HCT116 (cell line): ENCODE results near the gene MIEF1.

ENCODE experiments used
- CEBPB ChIP-seq: IDR thresholded peaks from 2 replicates; pipeline ENCODE4 v1.6.1; 2012; ENCODE audit warnings: low read depth
- EZH2 ChIP-seq: fragments of 200-600 bp; sonication (generic); IDR thresholded peaks from 2 replicates; pipeline ENCODE4 v1.6.1; 2017; ENCODE audit warnings: antibody characterized with exemption, mixed run types
- EZH2phosphoT487 ChIP-seq: fragments of 200-600 bp; IDR thresholded peaks from 2 replicates; pipeline ENCODE4 v1.6.1; 2018; ENCODE audit warnings: antibody characterized with exemption, borderline replicate concordance
- FOSL1 ChIP-seq: IDR thresholded peaks from 2 replicates; pipeline ENCODE4 v1.6.1; 2012; ENCODE audit warnings: low read depth
- POLR2A ChIP-seq: IDR thresholded peaks from 2 replicates; pipeline ENCODE4 v1.7.0; 2011; ENCODE audit warnings: borderline replicate concordance; ENCODE audit not compliant: insufficient read depth, insufficient read length; ENCODE audit errors: extremely low read depth
- POLR2AphosphoS5 ChIP-seq: IDR thresholded peaks from 2 replicates; pipeline ENCODE4 v1.6.1; 2011; ENCODE audit warnings: mild to moderate bottlenecking, low read depth, low read length, moderate library complexity
- RAD21 ChIP-seq: IDR thresholded peaks from 2 replicates; pipeline ENCODE4 v1.6.1; 2012; ENCODE audit warnings: low read depth, mild to moderate bottlenecking
- SP1 ChIP-seq: IDR thresholded peaks from 2 replicates; pipeline ENCODE4 v1.6.1; 2012; ENCODE audit warnings: low read depth
- YY1 ChIP-seq: IDR thresholded peaks from 2 replicates; pipeline ENCODE4 v1.6.1; 2011; ENCODE audit warnings: low read length, low read depth, moderate library complexity, mild to moderate bottlenecking; ENCODE audit not compliant: insufficient replicate concordance; ENCODE audit errors: extremely low read depth
- TF ChIP-seq, protein P1 (sequence below), 3 experiments: fragments of 200-600 bp in 1 of 3; sonication (generic) in 1 of 3; IDR thresholded peaks in 2 of 3; conservative IDR thresholded peaks in 1 of 3; 2 replicates each; pipeline ENCODE4 v1.5.1; 2012 to 2017; ENCODE audit warnings: low read depth in 2 of 3, low read length in 2 of 3, antibody characterized with exemption in 1 of 3, borderline replicate concordance in 1 of 3, control low read depth in 1 of 3, mild to moderate bottlenecking in 1 of 3, mixed read lengths in 1 of 3, mixed run types in 1 of 3, moderate library complexity in 1 of 3; ENCODE audit not compliant: insufficient read depth in 1 of 3
- TF ChIP-seq, protein P2 (sequence below): IDR thresholded peaks from 2 replicates; pipeline ENCODE4 v1.6.1; 2012
- TF ChIP-seq, protein P3 (sequence below): IDR thresholded peaks from 2 replicates; pipeline ENCODE4 v1.6.1; 2012
- TF ChIP-seq, protein P4 (sequence below): IDR thresholded peaks from 2 replicates; pipeline ENCODE4 v1.6.1; 2012; ENCODE audit warnings: low read depth

DNA sequence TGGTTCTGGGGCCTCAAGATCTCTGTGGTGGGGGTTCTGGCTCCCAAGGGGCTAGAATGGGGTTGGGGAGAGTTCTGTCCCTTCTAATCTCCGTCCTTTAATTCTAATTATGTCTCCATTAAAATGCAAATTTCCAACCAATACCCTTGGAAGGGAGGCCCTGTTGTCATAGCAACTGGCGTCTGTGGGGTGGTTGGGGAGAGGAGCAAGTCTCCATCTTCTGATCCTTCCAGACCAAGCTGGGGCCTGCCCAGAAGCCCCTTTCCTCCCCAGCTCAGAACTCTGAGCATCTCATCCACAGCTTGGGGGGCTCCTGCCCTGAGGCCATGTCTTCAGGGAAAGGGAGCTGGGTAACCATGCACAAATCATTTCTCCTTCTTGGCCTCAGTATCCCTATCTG lies 35.9 kb downstream of the MIEF1 start:
- TF ChIP-seq, protein P1, sequence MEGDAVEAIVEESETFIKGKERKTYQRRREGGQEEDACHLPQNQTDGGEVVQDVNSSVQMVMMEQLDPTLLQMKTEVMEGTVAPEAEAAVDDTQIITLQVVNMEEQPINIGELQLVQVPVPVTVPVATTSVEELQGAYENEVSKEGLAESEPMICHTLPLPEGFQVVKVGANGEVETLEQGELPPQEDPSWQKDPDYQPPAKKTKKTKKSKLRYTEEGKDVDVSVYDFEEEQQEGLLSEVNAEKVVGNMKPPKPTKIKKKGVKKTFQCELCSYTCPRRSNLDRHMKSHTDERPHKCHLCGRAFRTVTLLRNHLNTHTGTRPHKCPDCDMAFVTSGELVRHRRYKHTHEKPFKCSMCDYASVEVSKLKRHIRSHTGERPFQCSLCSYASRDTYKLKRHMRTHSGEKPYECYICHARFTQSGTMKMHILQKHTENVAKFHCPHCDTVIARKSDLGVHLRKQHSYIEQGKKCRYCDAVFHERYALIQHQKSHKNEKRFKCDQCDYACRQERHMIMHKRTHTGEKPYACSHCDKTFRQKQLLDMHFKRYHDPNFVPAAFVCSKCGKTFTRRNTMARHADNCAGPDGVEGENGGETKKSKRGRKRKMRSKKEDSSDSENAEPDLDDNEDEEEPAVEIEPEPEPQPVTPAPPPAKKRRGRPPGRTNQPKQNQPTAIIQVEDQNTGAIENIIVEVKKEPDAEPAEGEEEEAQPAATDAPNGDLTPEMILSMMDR (IDR thresholded peaks at IDR 0.05 in 2 of 3, conservative IDR thresholded peaks at IDR 0.05 in 1 of 3; ENCODE audit: borderline replicate concordance in 1 of 3, insufficient read depth in 1 of 3, low read depth in 2 of 3, low read length in 2 of 3), result no peak
- no peak for TF ChIP-seq YY1
- TF ChIP-seq, protein P2, sequence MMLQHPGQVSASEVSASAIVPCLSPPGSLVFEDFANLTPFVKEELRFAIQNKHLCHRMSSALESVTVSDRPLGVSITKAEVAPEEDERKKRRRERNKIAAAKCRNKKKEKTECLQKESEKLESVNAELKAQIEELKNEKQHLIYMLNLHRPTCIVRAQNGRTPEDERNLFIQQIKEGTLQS, result no peak
- no peak for TF ChIP-seq POLR2A
- no peak for TF ChIP-seq EZH2phosphoT487
- no peak for TF ChIP-seq SP1
- no peak for TF ChIP-seq FOSL1
- TF ChIP-seq EZH2, result no peak
- no peak for TF ChIP-seq POLR2AphosphoS5
- TF ChIP-seq RAD21, result no peak
- TF ChIP-seq CEBPB, result no peak
- TF ChIP-seq, protein P3, sequence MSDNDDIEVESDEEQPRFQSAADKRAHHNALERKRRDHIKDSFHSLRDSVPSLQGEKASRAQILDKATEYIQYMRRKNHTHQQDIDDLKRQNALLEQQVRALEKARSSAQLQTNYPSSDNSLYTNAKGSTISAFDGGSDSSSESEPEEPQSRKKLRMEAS, result no peak
- TF ChIP-seq, protein P4, sequence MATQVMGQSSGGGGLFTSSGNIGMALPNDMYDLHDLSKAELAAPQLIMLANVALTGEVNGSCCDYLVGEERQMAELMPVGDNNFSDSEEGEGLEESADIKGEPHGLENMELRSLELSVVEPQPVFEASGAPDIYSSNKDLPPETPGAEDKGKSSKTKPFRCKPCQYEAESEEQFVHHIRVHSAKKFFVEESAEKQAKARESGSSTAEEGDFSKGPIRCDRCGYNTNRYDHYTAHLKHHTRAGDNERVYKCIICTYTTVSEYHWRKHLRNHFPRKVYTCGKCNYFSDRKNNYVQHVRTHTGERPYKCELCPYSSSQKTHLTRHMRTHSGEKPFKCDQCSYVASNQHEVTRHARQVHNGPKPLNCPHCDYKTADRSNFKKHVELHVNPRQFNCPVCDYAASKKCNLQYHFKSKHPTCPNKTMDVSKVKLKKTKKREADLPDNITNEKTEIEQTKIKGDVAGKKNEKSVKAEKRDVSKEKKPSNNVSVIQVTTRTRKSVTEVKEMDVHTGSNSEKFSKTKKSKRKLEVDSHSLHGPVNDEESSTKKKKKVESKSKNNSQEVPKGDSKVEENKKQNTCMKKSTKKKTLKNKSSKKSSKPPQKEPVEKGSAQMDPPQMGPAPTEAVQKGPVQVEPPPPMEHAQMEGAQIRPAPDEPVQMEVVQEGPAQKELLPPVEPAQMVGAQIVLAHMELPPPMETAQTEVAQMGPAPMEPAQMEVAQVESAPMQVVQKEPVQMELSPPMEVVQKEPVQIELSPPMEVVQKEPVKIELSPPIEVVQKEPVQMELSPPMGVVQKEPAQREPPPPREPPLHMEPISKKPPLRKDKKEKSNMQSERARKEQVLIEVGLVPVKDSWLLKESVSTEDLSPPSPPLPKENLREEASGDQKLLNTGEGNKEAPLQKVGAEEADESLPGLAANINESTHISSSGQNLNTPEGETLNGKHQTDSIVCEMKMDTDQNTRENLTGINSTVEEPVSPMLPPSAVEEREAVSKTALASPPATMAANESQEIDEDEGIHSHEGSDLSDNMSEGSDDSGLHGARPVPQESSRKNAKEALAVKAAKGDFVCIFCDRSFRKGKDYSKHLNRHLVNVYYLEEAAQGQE, result no peak
